Measurements from ENCODE around the gene CCL15.
"Not testable (repeated sequence)": the region's sequence is repeated elsewhere in the genome, so short reads cannot be mapped to it uniquely, and the experiment has no call there.

The CCL15 gene, protein sequence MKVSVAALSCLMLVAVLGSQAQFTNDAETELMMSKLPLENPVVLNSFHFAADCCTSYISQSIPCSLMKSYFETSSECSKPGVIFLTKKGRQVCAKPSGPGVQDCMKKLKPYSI

DNA sequence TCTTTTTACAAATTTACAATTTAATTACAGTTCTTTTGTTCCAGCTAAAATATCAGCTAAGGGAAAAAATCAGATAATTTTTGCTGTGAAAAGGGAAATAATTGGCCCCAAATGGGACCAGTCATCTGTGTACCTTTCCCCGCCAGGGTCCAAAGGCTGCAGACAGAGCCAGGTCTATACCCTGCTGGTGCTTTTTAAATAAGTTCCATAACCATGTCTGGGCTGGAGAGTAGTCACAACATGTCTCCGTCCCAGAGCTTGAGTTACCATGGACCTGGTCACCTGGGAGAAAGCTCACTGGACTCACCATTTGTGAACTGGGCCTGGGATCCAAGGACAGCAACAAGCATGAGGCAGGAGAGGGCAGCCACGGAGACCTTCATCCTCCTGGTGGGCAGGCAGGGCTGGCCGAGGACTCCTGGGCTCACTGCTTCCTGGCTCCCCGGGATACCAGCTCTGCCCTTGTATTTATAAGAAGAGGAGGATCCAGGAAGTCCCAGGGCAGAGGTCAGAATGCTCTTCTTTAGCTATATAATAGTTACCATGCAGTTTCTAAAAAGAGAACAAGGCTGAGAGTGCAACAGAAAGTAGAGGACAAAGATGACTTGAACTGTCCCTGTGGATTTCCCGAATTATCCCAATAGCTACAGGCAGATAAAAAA is at the start of gene CCL15:
Gene CCL15, minus strand, starts transcription at position 444 of the 662 bp plus-strand sequence. Its CDS starts 61 bp downstream, at position 383.
- Mint-ChIP-seq H3K9me3 (no peaks in the 10 kb centered on the region), H3K4me3 (no peak within 1 kb of the TSS), H3K36me3 (no peaks in the 10 kb centered on the region), H3K27ac (no peak within 1 kb of the TSS), H3K27me3 (peaks cover 6% of the 10 kb centered on the region), H3K4me1 (peaks cover 5% of the 10 kb centered on the region)

DNA sequence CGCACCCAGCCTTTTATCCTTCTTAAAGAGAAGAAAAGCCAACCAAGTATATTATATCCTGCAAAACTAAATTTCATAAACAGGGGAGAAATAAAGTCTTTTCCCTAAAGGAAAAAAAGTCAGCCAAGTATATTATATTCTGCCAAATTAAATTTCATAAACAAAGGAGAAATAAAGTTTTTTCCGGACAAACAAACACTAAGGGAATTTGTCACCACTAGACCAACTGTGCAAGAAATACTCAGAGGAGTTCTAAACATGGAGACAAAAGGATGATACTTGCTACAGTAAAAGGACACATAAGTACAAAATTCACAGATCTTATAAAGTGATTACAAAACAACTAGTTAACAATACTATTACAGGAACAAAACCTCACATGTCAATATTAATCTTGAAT is 48.3 kb upstream of the CCL15 start:
- H3K4me3 Mint-ChIP-seq, result no peak overlapping the region
- H3K27ac Mint-ChIP-seq, result peak overlapping the region; percentile 31
- H3K4me1 Mint-ChIP-seq, result no peaks in the 10 kb centered on the region
- peaks cover 17% of the 10 kb centered on the region for H3K27me3 Mint-ChIP-seq
- H3K9me3 Mint-ChIP-seq, result peaks cover 18% of the 10 kb centered on the region
- peaks cover 4% of the 10 kb centered on the region for H3K36me3 Mint-ChIP-seq

DNA sequence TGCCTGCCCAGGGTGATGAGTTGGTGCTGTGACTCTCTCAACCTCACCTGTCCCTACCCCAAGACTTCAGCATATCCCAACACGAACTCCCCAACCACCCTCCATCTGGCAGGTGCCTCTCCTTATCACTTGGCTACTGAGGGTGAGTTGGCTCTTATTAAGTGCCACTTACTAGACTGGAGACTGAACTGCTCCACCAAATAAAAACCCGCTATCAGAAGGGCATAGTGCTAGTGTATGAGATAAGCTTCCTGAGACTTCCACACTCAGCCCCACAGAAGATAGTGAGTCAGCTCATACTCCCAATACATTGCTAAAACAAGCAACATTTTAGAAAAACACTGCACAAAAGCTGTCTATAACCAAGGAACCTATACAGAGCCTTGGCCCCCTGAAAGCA is 46.7 kb upstream of the CCL15 start:
- H3K27me3 Mint-ChIP-seq, result peaks cover 22% of the 10 kb centered on the region
- no peak overlapping the region for H3K27ac Mint-ChIP-seq
- peaks cover 4% of the 10 kb centered on the region for H3K36me3 Mint-ChIP-seq
- H3K9me3 Mint-ChIP-seq, result peaks cover 18% of the 10 kb centered on the region
- H3K4me3 Mint-ChIP-seq, result no peak overlapping the region
- no peaks in the 10 kb centered on the region for H3K4me1 Mint-ChIP-seq

DNA sequence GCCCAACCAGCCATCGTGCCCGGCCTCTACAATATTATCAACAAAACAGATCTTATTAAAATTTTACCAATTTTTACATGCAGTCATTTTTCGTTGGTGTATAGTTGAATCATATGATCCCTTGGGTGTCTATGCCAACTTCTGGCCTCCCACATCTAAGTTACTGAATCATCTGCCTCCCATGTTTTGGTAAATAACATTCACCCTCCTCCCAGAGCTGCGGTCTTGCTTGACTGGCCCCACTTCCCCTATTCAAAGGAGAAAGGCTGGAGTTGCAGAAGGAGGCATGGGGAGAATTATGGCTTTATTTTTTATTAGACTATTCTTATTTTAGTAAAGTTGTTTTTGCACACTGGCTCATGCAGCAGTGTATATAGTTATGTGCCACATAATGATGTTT is 34.9 kb upstream of the CCL15 start:
- Mint-ChIP-seq H3K27me3 (peaks cover 5% of the 10 kb centered on the region), H3K4me1 (no peaks in the 10 kb centered on the region), H3K4me3 (no peak overlapping the region), H3K9me3 (no peaks in the 10 kb centered on the region), H3K36me3 (no peaks in the 10 kb centered on the region), H3K27ac (no peak overlapping the region)

DNA sequence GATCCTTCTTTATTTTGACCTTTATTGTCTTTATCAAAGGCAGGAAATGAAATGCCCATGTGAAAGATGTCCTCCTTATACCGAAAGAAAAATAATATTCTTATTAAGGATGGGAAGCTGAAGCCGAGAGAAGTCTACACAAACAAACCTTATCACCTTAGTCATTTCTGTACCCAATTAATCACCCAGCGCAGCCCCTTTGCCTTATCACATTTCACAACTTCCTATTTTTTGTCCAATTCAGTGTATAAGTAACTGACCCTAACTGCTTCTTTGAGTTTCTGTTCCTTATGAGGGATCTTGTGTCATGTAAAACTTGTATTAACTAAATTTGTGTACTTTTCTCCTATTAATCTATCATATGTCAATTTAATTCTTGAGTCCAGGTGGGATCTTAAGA is 32.8 kb upstream of the CCL15 start:
- Mint-ChIP-seq H3K4me1 (no peaks in the 10 kb centered on the region), H3K27ac (no peak overlapping the region), H3K27me3 (peaks cover 7% of the 10 kb centered on the region)

DNA sequence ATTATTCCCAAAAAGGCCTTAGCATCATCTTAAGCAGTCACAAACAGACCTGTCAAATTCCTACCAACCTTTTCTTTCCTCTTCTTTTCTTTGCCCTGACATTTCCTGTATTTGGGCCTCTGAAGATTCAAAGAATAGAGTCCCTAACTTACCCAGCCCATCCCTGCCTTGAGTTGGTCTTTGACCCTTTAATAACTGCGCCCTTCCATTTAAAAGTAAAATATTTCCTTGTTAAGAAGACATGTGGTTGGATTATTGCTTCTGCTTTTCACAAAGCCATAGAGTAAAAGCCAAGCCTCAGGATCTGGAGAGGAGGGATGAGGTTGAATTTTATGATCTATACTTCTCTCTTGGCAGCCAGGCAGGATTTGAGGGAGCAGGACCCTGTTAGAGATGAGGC is 29.6 kb upstream of the CCL15 start:
- H3K27me3 Mint-ChIP-seq, result peaks cover 6% of the 10 kb centered on the region
- no peak overlapping the region for H3K27ac Mint-ChIP-seq
- no peaks in the 10 kb centered on the region for H3K4me1 Mint-ChIP-seq
- no peaks in the 10 kb centered on the region for H3K9me3 Mint-ChIP-seq
- H3K36me3 Mint-ChIP-seq, result no peaks in the 10 kb centered on the region
- H3K4me3 Mint-ChIP-seq, result no peak overlapping the region

More for the DNA sequence above, 32.8 kb upstream of the CCL15 start:
- Mint-ChIP-seq H3K36me3 (no peaks in the 10 kb centered on the region), H3K4me3 (no peak overlapping the region), H3K9me3 (no peaks in the 10 kb centered on the region)

DNA sequence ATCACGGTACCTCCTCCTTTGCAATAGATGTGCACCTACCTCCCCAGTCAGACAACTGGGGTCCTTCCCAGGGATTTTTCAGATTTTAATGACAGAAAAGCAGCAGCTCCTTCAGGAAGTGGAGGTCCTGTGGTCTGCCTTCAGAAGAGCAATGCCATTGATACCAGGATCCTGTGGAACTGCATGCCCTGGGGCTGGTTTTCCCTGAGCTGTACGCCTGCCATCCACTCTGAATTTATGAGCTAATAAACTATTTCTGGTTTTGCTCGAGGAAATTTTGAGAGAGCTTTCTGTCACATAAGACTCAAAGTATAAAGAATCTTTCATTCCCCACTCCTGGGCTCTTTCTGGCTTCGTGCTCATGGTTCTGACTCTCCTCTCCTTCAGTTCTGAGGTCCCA is 26.4 kb upstream of the CCL15 start:
- H3K36me3 Mint-ChIP-seq, result no peaks in the 10 kb centered on the region
- no peaks in the 10 kb centered on the region for H3K4me1 Mint-ChIP-seq
- H3K9me3 Mint-ChIP-seq, result no peaks in the 10 kb centered on the region
- no peak overlapping the region for H3K27ac Mint-ChIP-seq
- no peak overlapping the region for H3K4me3 Mint-ChIP-seq
- H3K27me3 Mint-ChIP-seq, result peaks cover 9% of the 10 kb centered on the region

DNA sequence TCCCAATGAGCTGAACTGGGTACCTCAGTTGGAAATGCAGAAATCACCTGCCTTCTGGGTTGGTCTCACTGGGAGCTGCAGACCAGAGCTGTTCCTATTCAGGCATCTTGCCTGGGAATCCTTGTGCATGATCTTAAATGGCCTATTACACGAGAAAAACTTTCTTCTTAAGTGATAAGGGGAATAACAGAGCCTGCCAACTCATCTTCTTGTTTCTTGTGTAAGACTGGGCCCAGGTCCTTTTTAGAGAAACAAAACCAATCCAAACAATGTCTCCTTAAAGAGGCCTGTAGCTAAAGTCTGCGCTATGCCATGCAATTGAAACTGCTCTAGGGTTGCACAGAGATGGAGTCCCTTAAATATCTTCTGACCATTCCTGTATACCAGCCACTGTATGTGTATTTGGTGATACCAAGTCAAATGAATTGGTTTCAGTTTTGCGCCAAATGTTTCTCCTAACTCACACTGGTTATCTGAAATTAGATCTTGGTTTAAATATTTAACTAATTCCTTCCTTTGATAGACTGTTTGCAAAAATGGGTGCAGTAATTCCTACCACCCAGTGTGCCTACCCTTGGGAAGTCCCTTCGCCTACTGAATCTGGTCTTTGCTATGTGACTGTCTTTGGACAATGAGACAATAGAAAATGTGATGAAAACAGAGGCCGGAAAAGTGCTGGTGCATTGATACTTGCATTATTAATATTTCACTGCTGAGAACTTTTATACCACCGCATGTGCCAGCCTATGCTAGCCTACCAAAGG is 22.9 kb upstream of the CCL15 start:
- Mint-ChIP-seq H3K36me3 (no peaks in the 10 kb centered on the region), H3K27ac (no peak overlapping the region), H3K27me3 (peaks cover 18% of the 10 kb centered on the region), H3K9me3 (no peaks in the 10 kb centered on the region), H3K4me3 (no peak overlapping the region), H3K4me1 (no peaks in the 10 kb centered on the region)

DNA sequence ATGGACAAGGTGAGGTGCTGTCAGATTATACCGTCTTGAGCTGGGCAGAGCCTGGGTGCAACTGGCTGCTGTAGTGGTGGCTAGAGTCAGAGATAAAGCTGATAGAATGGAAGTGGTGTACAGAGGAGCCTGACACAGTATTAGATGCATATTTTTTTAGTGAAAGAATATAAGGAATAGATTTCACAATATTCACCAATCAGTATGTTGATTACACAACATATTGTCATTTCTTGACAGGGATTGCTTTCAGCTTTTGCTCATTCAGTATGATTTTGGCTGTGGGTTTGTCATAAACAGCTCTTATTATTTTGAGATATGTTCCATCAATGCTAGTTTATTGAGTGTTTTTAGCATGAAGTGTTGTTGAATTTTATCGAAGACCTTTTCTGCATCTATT is 18.1 kb upstream of the CCL15 start:
- no peaks in the 10 kb centered on the region for H3K9me3 Mint-ChIP-seq
- no peak overlapping the region for H3K27ac Mint-ChIP-seq
- H3K36me3 Mint-ChIP-seq, result no peaks in the 10 kb centered on the region
- no peak overlapping the region for H3K4me3 Mint-ChIP-seq
- no peaks in the 10 kb centered on the region for H3K4me1 Mint-ChIP-seq
- H3K27me3 Mint-ChIP-seq, result peaks cover 21% of the 10 kb centered on the region

- no peak within 1 kb of the TSS for H3K27ac Mint-ChIP-seq
- no peaks in the 10 kb centered on the region for H3K4me1 Mint-ChIP-seq
- peaks cover 17% of the 10 kb centered on the region for H3K27me3 Mint-ChIP-seq
- H3K36me3 Mint-ChIP-seq, result no peaks in the 10 kb centered on the region
- H3K4me3 Mint-ChIP-seq, result no peak within 1 kb of the TSS
- no peaks in the 10 kb centered on the region for H3K9me3 Mint-ChIP-seq
Observed at GRCh38 chr17:36017799-36018198, 16.4 kb upstream of the CCL15 start, which contains the start of gene CCL23. Gene CCL23 (minus strand): TSS chr17:36017972. CDS start chr17:36017897, 75 bp downstream.

DNA sequence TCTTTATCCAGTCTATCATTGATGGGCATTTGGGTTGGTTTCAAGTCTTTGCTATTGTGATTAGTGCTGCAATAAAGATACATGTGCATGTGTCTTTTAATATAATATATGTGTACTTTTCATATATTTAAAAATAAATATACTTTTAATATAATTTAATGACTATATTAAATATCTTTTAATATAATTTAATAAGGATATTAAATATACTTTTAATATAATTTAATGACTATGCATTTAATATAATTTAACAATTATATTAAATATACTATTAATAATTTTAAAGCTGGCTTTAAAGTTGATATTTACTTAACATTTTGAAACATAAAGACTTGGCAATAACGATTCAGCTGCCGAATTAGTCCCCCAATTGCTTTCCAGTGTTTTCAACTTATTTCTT is 15.2 kb upstream of the CCL15 start:
- H3K27me3 Mint-ChIP-seq, result peaks cover 14% of the 10 kb centered on the region
- H3K36me3 Mint-ChIP-seq, result no peaks in the 10 kb centered on the region
- H3K9me3 Mint-ChIP-seq, result no peaks in the 10 kb centered on the region
- H3K4me1 Mint-ChIP-seq, result no peaks in the 10 kb centered on the region
- H3K4me3 Mint-ChIP-seq, result no peak overlapping the region
- no peak overlapping the region for H3K27ac Mint-ChIP-seq

DNA sequence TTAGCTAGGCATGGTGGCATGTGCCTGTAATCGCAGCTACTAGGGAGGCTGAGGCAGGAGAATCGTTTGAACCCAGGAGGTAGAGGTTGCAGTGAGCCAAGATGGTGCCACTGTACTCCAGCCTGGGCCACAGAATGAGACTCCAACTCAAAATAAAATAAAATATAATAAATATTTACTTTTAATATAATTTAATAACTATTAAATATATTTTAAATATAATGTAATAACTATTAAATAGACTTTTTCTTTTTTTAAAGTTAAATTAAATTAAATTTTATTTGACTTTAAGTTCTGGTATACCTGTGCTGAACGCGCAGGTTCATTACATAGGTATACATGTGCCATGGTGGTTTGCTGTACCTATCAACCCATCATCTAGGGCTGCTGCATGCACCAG is 14.5 kb upstream of the CCL15 start:
- not testable (repeated sequence) for H3K36me3 Mint-ChIP-seq, H3K27ac Mint-ChIP-seq, H3K4me1 Mint-ChIP-seq, H3K9me3 Mint-ChIP-seq, H3K4me3 Mint-ChIP-seq
- peaks cover 14% of the 10 kb centered on the region for H3K27me3 Mint-ChIP-seq

DNA sequence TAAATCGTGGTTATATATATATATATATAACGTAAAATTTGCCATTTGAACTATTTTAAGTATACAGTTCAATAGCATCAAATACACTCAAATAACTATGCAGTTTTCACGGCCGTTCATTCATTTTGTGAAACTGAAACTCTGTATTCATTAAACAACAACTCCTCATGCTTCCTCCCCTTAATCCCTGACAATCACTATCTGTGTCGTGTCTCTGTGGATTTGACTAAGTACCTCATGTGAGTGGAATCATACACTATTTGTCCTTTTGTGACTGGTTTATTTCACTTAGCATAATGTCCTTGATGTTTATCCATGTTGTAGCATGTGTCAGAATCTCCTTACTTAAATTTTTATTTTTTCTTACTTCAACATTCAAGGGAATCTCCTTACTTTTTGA is 13.6 kb upstream of the CCL15 start:
- Mint-ChIP-seq H3K36me3 (no peaks in the 10 kb centered on the region), H3K9me3 (peaks cover 5% of the 10 kb centered on the region), H3K4me1 (no peaks in the 10 kb centered on the region), H3K27ac (no peak overlapping the region), H3K27me3 (peaks cover 12% of the 10 kb centered on the region), H3K4me3 (no peak overlapping the region)

- H3K4me3 Mint-ChIP-seq, result no peak overlapping the region
- peaks cover 6% of the 10 kb centered on the region for H3K27me3 Mint-ChIP-seq
- H3K9me3 Mint-ChIP-seq, result peaks cover 5% of the 10 kb centered on the region
- H3K36me3 Mint-ChIP-seq, result no peaks in the 10 kb centered on the region
- H3K27ac Mint-ChIP-seq, result no peak overlapping the region
- H3K4me1 Mint-ChIP-seq, result no peaks in the 10 kb centered on the region
Observed at GRCh38 chr17:36011201-36011600, 9.8 kb upstream of the CCL15 start.

GRCh38 chr17:36008998-36009665 is 7.8 kb upstream of the CCL15 start:
- Mint-ChIP-seq H3K9me3 (peaks cover 5% of the 10 kb centered on the region), H3K36me3 (no peaks in the 10 kb centered on the region), H3K4me3 (no peak overlapping the region), H3K4me1 (peaks cover 5% of the 10 kb centered on the region), H3K27ac (no peak overlapping the region), H3K27me3 (peaks cover 6% of the 10 kb centered on the region)

DNA sequence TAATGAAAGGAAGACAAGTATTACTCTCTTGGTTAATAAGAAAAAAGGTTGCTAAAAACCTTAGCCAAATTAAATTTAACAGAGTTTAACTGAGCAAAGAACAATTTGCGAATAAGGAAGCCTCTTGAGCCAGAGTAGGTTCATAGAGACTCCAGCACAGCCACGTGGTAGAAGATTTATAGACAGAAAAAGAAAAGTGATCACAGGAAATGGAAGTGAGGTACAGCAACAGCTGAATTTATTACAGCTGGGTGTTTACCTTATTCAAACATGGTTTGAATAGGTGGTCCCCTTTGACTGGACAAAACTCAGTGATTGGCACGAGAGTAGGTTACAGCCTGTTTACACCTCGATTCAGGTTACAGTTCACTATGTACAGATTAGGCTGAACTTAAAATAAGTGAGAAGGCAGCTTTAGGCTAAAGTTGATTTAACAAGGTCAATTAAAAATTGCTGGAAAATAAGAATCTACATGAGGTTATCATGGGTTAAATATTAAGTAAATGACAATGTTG is 3.3 kb upstream of the CCL15 start:
- no peak overlapping the region for H3K27ac Mint-ChIP-seq
- H3K27me3 Mint-ChIP-seq, result peaks cover 6% of the 10 kb centered on the region
- H3K4me3 Mint-ChIP-seq, result no peak overlapping the region
- no peaks in the 10 kb centered on the region for H3K9me3 Mint-ChIP-seq
- H3K4me1 Mint-ChIP-seq, result peaks cover 5% of the 10 kb centered on the region
- H3K36me3 Mint-ChIP-seq, result no peaks in the 10 kb centered on the region

Data from activated naive CD4-positive, alpha-beta T cell treated with anti-CD3 and anti-CD28 coated beads, Interleukin-2, amount 50 U/mL, for 24 hours (primary cell).